ENCODE measurements around the gene MTURN. TPM values are rescaled to one million over a fixed set of nuclear protein-coding genes. Genes with fewer than 3 reads are reported as not detected.
A peak's percentile ranks its signal among the peaks of the same experiment; 100 is the strongest.

Gene MTURN
- total RNA-seq, 1 donor from 2014 or later: 40.9 TPM

DNA sequence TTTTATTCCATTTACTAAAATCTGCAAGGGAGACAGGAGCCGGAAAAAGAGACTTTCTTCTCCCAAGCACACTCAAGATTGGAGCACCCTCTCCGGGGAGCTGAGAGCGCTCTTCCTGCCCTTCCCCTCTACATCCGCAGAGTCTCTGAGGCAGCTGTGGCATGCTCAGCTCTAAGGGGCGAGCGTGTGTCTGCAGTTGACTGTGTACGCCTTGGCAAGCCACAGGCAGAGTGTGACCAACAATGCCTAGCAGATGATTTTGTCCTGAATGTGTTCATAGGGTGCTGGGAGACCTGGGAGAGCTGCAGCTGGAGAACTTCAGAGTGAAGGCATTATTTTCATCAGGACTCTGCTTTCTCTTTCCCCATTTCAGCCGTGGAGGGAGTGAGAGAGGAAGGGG is 20.7 kb downstream of the MTURN start:
- Histone ChIP-seq H3K4me3 (no peak overlapping the region), H3K9me3 (no peaks in the 10 kb centered on the region), H3K27me3 (no peaks in the 10 kb centered on the region), H3K27ac (no peak overlapping the region), H3K36me3 (peaks cover 23 to 64% of the 10 kb centered on the region in 2 donors), H3K4me1 (no peaks in the 10 kb centered on the region)
- TF ChIP-seq, protein P1, sequence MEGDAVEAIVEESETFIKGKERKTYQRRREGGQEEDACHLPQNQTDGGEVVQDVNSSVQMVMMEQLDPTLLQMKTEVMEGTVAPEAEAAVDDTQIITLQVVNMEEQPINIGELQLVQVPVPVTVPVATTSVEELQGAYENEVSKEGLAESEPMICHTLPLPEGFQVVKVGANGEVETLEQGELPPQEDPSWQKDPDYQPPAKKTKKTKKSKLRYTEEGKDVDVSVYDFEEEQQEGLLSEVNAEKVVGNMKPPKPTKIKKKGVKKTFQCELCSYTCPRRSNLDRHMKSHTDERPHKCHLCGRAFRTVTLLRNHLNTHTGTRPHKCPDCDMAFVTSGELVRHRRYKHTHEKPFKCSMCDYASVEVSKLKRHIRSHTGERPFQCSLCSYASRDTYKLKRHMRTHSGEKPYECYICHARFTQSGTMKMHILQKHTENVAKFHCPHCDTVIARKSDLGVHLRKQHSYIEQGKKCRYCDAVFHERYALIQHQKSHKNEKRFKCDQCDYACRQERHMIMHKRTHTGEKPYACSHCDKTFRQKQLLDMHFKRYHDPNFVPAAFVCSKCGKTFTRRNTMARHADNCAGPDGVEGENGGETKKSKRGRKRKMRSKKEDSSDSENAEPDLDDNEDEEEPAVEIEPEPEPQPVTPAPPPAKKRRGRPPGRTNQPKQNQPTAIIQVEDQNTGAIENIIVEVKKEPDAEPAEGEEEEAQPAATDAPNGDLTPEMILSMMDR (IDR thresholded peaks at IDR 0.05): no peak
- intact Hi-C loops (cut with DNase I): no loop called here
- DNase-seq (ENCODE audit: low spot score in 2 of 2): no peak

DNA sequence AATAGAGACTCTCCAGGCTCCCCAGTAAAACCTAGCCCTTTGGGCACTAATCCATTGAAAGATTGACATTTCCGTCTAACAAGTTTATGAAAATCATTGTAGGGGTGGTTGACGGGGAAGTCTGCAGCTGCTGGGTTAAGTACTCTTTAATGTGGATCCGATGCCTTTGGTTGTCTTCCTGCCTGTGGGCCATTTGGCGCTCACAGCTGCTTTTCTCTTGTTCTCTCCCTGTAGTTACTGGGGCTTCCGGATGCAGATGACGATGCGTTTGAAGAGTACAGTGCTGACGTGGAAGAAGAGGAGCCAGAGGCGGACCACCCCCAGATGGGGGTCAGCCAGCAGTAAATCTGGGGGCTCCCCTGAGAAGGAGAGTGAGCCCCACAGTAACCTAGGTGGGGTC is 22.4 kb downstream of the MTURN start:
- peaks cover 19 to 57% of the 10 kb centered on the region in 2 donors for H3K36me3 ChIP-seq
- TF ChIP-seq, protein P1 (IDR thresholded peaks at IDR 0.05): no peak
- intact Hi-C loops (cut with DNase I): no loop called here

DNA sequence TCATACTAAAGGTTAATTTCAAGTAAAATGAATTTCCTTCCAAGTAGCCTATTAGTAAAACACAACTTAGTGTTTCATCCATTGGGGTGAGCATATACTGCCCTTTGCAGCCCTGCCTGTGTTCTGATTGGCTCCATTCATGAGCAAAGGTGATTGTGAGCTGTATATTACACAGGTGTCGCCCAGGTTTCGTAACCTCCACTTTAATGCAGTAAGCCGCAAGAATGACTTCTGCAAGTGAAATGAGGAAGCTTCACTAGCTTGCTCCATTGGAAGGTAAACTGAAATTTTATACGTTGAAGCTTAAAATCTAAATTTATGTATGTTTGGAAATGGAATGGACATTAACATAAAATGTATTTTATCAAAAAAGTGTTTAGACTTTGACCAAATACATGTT is 24.4 kb downstream of the MTURN start:
- H3K4me3 ChIP-seq: no peak overlapping the region
- TF ChIP-seq, protein P1 (IDR thresholded peaks at IDR 0.05): no peak
- no peak for DNase-seq (ENCODE audit: low spot score in 2 of 2)
- peaks cover 10 to 42% of the 10 kb centered on the region in 2 donors for H3K36me3 ChIP-seq
- intact Hi-C loops (cut with DNase I): no loop called here
- H3K9me3 ChIP-seq: no peaks in the 10 kb centered on the region
- peaks cover 0 to 3% of the 10 kb centered on the region in 2 donors for H3K4me1 ChIP-seq
- H3K27me3 ChIP-seq: no peaks in the 10 kb centered on the region
- no peak overlapping the region for H3K27ac ChIP-seq

More for the DNA sequence above, 22.4 kb downstream of the MTURN start:
- H3K9me3 ChIP-seq: no peaks in the 10 kb centered on the region
- H3K4me1 ChIP-seq: no peaks in the 10 kb centered on the region
- no peaks in the 10 kb centered on the region for H3K27me3 ChIP-seq
- H3K27ac ChIP-seq: no peak overlapping the region
- DNase-seq (ENCODE audit: low spot score in 2 of 2): no peak
- H3K4me3 ChIP-seq: no peak overlapping the region

DNA sequence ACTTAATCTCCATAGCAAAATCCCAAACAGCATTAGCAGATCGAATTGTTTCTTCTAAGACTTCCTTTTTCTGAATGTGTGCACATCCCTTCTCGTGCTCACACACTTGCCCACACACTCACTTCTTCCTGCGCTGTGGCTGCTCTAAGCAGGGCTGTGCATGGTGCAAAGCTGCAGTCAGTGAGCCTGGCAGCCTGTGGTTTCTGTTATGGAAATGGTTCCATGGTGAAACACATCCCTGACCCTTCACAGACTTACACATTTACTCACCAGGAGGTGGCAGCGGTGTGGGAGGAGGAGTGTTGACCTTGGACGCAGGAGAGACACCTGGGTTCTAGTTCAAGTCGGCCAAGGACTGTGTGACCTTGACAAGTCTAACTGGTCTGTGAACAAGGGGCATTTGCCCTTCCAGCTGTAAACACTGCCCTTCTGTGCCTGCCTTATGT is 24.9 kb downstream of the MTURN start:
- Histone ChIP-seq H3K36me3 (peaks cover 10 to 37% of the 10 kb centered on the region in 2 donors), H3K27ac (no peak overlapping the region), H3K4me3 (no peak overlapping the region), H3K27me3 (no peaks in the 10 kb centered on the region), H3K4me1 (peaks cover 0 to 3% of the 10 kb centered on the region in 2 donors), H3K9me3 (no peaks in the 10 kb centered on the region)
- DNase-seq (ENCODE audit: low spot score in 2 of 2): no peak
- TF ChIP-seq, protein P1 (IDR thresholded peaks at IDR 0.05): peak in 1 of 3 experiments; percentile 4
- intact Hi-C loops (cut with DNase I): loop anchor here (10.0 kb wide), 1 partner anchor 405 kb away; no protein-coding TSS in a partner anchor

DNA sequence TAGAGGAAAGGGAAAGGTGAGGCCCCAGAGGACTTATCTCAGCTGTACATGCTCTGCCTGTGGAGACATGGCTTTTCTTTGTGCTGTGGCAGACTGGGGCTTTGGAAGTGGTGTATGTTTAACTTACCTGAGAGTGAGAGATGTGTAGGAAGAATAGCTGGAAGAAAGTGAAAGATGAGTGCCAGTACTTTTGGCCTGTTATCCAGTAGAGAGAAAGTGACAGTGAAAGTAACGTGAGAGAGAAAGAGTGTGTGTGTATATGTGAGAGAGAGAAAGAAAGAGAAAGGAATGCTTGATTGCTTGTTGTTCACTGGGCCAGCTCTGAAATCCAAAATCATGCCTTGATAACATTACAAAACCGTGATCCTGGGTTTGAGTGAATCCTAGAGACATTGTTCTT is 25.5 kb downstream of the MTURN start:
- H3K36me3 ChIP-seq: peaks cover 10 to 33% of the 10 kb centered on the region in 2 donors
- no peak overlapping the region for H3K27ac ChIP-seq
- H3K9me3 ChIP-seq: no peaks in the 10 kb centered on the region
- peaks cover 0 to 3% of the 10 kb centered on the region in 2 donors for H3K4me1 ChIP-seq
- no peak overlapping the region for H3K4me3 ChIP-seq
- no peaks in the 10 kb centered on the region for H3K27me3 ChIP-seq
- intact Hi-C loops (cut with DNase I): loop anchor here (10.0 kb wide), 1 partner anchor 404 kb away; no protein-coding TSS in a partner anchor
- TF ChIP-seq, protein P1 (IDR thresholded peaks at IDR 0.05): no peak
- DNase-seq (ENCODE audit: low spot score in 2 of 2): no peak

Data from ascending aorta (tissue), 2 donors.